Thyroid gland (tissue), 4 donors: ENCODE measurements around the gene NFE2L2. TPM values are rescaled to one million over a fixed set of nuclear protein-coding genes. Genes with fewer than 3 reads are reported as not detected.

Source experiments
- DNase-seq, 2 donors: peaks; one replicate each; pipeline ENCODE4 v3.0.0-alpha.2; 2019
- H3K27ac ChIP-seq, 3 donors: fragments of 200-600 bp; sonication (generic); 1 replicate in 2 of 3; 2 replicates in 1 of 3; pipeline ENCODE4 v1.5.1; 2016 to 2019; ENCODE audit warnings: mild to moderate bottlenecking in 1 of 3, moderate library complexity in 1 of 3
- H3K27me3 ChIP-seq: fragments of 200-600 bp; sonication (generic); one replicate; pipeline ENCODE4 v1.5.1; 2019
- H3K36me3 ChIP-seq, 2 donors: fragments of 200-600 bp; sonication (generic); one replicate each; pipeline ENCODE4 v1.5.1; 2016 to 2019
- H3K4me1 ChIP-seq, 2 donors: fragments of 200-600 bp; sonication (generic); one replicate each; pipeline ENCODE4 v1.5.1; 2017 to 2019
- H3K4me3 ChIP-seq, 3 donors: fragments of 200-600 bp; sonication (generic); replicated peaks in 1 of 3; 1 replicate in 2 of 3; 2 replicates in 1 of 3; pipeline ENCODE4 v1.5.1; 2016; ENCODE audit warnings: mild to moderate bottlenecking in 1 of 3
- H3K9me3 ChIP-seq: fragments of 200-600 bp; sonication (generic); one replicate; pipeline ENCODE4 v1.5.1; 2017
- CTCF ChIP-seq, 6 experiments: fragments of 200-600 bp in 3 of 6; fragments of 450-650 bp in 3 of 6; sonication (generic) in 3 of 6; IDR thresholded peaks; one replicate each; pipeline ENCODE4 v1.5.1; 2016 to 2019; ENCODE audit warnings: antibody characterized with exemption in 6 of 6, mild to moderate bottlenecking in 2 of 6, inconsistent platforms in 1 of 6, moderate library complexity in 1 of 6
- POLR2A ChIP-seq, 2 donors: fragments of 450-650 bp; IDR thresholded peaks; one replicate each; pipeline ENCODE4 v1.6.1; 2017; ENCODE audit warnings: antibody characterized with exemption in 2 of 2, mild to moderate bottlenecking in 2 of 2, moderate library complexity in 1 of 2
- WGBS, 2 donors: methylation state at CpG; one replicate each; pipeline ENCODE4 v1.1.5; 2017; 5-methylcytosine and 5-hydroxymethylcytosine counted together
- intact Hi-C: fragments of 100-400 bp; cut with DNase I; formaldehyde crosslinking; loops from one replicate; pipeline ENCODE4 v1.15.1; 2023
- total RNA-seq, 4 donors: library from RNA; depleted of rRNA; stranded (reverse); fragments of >200 nt; gene quantifications; one replicate each; pipeline ENCODE4 v1.2.3, GENCODE V29; 2016

Gene NFE2L2
- total RNA-seq, 4 donors from 2014 or later: 139 to 157 (median 144) TPM

- no peaks in the 10 kb centered on the region for H3K36me3 ChIP-seq
- DNase-seq: no peak
- 83 to 88% methylated on average over 3 of the region's 3 CpGs for WGBS, 2 donors
- H3K4me1 ChIP-seq: peaks cover 12 to 14% of the 10 kb centered on the region in 2 donors
- no peak for TF ChIP-seq CTCF (IDR thresholded peaks at IDR 0.05)
- TF ChIP-seq POLR2A (IDR thresholded peaks at IDR 0.05): no peak
- H3K27me3 ChIP-seq: no peaks in the 10 kb centered on the region
- intact Hi-C loops: no loop called here
- no peak overlapping the region for H3K27ac ChIP-seq
- no peak overlapping the region for H3K4me3 ChIP-seq
- no peaks in the 10 kb centered on the region for H3K9me3 ChIP-seq
Observed at GRCh38 chr2:177306550-177306949, 42.0 kb upstream of the NFE2L2 start.

GRCh38 chr2:177303939-177304338 is 39.4 kb upstream of the NFE2L2 start:
- DNase-seq: no peak
- intact Hi-C loops: no loop called here
- Histone ChIP-seq H3K27me3 (no peaks in the 10 kb centered on the region), H3K4me3 (no peak overlapping the region), H3K27ac (no peak overlapping the region), H3K36me3 (no peaks in the 10 kb centered on the region), H3K4me1 (peaks cover 12 to 14% of the 10 kb centered on the region in 2 donors), H3K9me3 (no peaks in the 10 kb centered on the region)
- no peak for TF ChIP-seq POLR2A (IDR thresholded peaks at IDR 0.05)
- no peak for TF ChIP-seq CTCF (IDR thresholded peaks at IDR 0.05)

- no peaks in the 10 kb centered on the region for H3K36me3 ChIP-seq
- WGBS, 2 donors: 20 to 26% methylated on average over 2 of the region's 2 CpGs
- H3K4me3 ChIP-seq: no peak overlapping the region
- no peaks in the 10 kb centered on the region for H3K27me3 ChIP-seq
- no peaks in the 10 kb centered on the region for H3K9me3 ChIP-seq
- TF ChIP-seq POLR2A (IDR thresholded peaks at IDR 0.05) (no peak), CTCF (IDR thresholded peaks at IDR 0.05) (no peak)
- H3K27ac ChIP-seq: peak overlapping the region in 2 of 3 donors; percentile 43 to 69
- peaks cover 12 to 14% of the 10 kb centered on the region in 2 donors for H3K4me1 ChIP-seq
- DNase-seq: peak; percentile 71 to 79
- intact Hi-C loops: no loop called here
Observed at GRCh38 chr2:177302552-177302951, 38.0 kb upstream of the NFE2L2 start.

- no peaks in the 10 kb centered on the region for H3K27me3 ChIP-seq
- H3K4me3 ChIP-seq: no peak overlapping the region
- H3K27ac ChIP-seq: no peak overlapping the region
- intact Hi-C loops: no loop called here
- no peak for DNase-seq
- H3K9me3 ChIP-seq: no peaks in the 10 kb centered on the region
- no peaks in the 10 kb centered on the region for H3K36me3 ChIP-seq
- H3K4me1 ChIP-seq: peaks cover 9% of the 10 kb centered on the region in 2 donors
- TF ChIP-seq CTCF (IDR thresholded peaks at IDR 0.05): no peak
- no peak for TF ChIP-seq POLR2A (IDR thresholded peaks at IDR 0.05)
- WGBS, 2 donors: 92 to 93% methylated on average over 6 of the region's 6 CpGs
Observed at GRCh38 chr2:177298191-177298590, 33.7 kb upstream of the NFE2L2 start.

- Histone ChIP-seq H3K9me3 (no peaks in the 10 kb centered on the region), H3K36me3 (no peaks in the 10 kb centered on the region), H3K27me3 (no peaks in the 10 kb centered on the region), H3K27ac (no peak overlapping the region), H3K4me3 (no peak overlapping the region), H3K4me1 (no peaks in the 10 kb centered on the region)
- intact Hi-C loops: no loop called here
- no peak for TF ChIP-seq POLR2A (IDR thresholded peaks at IDR 0.05)
- TF ChIP-seq CTCF (IDR thresholded peaks at IDR 0.05): peak in 4 of 6 experiments; percentile 21 to 45 (median 42)
- no peak for DNase-seq
- 65 to 74% methylated on average over 3 of the region's 3 CpGs for WGBS, 2 donors
Observed at GRCh38 chr2:177296040-177296439, 31.5 kb upstream of the NFE2L2 start.
